OCI-M2 (cell line): ENCODE data around the gene ELF3.
"Not testable (repeated sequence)": the region's sequence is repeated elsewhere in the genome, so short reads cannot be mapped to it uniquely, and the experiment has no call there.

Experiments
- DNase-seq: peaks from one replicate; lab custom pipeline; 2025; ENCODE audit not compliant: unreplicated experiment; lab: John Stamatoyannopoulos, UW

Gene ELF3

DNA sequence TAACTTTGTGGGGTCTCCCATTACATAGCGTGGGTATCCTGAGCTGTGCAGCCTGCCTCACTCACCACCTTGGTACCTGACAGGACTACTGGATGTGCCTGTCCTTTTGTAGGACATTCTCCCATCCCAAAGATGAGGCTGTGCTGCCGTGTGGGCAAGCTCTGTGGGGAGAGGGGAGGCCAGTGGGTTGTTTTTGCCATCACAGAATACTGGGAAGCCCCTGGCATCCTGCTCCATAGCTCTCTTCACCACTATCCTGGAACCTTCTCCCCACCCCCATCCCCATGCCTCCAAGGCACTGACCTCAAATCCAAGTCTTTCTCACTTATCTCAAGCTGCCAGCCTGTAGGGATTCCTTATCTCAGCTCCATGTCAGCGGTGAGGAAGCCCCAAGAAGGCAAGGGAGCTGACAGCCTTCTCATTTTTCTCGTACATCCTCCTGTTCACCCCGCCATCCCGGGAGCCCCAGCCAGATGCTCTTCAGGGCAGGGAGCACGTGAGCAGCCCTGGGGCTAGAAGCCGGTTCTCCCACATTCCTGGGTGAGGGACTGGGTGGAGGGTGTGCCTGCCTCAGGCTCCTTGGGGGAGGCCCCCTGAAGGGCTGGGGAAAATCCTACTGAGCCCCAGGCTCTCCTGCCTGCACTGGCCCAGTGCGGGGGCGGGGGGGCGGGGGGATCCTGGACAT is 2.4 kb upstream of the ELF3 start:
- no peak for DNase-seq

DNA sequence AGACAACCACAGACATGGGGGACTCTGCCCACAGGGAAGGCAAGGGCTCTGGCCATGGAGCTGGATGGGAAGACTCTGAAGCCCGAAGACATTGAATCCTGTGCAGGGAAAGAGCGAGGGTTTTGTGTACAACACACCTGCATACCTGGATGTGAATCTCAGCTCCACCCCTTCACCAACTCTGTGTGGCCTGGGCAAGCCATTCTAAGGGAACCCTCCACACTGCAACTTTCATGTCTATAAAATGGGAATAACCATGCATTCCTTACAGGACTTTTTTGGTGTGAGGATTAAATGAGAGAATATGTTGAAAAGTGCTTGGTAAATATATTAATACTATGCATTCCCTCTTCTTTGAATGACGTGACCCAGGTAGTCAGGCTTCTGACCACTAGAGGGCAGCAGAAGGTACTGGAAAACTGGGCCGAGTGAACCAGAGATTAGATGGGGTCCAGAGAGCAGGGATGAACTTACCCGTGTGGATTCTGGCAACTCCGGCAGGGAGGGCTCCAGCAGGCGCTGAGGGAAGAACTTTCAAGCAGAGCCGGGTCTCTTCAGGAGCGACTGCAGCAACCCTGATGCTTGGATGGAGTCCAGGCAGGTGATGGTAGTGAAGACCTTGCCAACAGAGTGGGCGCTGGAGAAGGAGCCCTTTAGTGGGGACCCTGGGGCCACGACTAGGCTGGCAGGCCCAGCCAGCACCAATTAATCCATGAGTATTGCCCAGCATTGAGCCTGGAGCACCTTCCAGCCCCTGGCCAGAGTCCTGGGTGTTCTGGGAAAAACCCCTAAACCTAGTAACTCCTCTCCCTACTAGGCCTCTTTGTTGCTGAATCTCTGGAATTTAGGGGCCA is 834 bp upstream of the ELF3 start:
- DNase-seq, result no peak

DNA sequence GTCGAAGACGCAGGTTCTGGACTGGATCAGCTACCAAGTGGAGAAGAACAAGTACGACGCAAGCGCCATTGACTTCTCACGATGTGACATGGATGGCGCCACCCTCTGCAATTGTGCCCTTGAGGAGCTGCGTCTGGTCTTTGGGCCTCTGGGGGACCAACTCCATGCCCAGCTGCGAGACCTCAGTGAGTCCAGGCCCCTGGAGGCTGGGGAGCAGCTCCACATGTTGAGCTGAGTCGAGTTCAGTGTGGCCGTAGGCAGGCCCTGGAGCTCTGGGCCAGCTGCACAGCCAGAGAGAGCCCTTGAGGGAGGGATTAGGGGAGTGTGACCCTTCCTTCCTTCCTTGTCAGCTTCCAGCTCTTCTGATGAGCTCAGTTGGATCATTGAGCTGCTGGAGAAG is 1.6 kb downstream of the ELF3 start:
- no peak for DNase-seq

DNA sequence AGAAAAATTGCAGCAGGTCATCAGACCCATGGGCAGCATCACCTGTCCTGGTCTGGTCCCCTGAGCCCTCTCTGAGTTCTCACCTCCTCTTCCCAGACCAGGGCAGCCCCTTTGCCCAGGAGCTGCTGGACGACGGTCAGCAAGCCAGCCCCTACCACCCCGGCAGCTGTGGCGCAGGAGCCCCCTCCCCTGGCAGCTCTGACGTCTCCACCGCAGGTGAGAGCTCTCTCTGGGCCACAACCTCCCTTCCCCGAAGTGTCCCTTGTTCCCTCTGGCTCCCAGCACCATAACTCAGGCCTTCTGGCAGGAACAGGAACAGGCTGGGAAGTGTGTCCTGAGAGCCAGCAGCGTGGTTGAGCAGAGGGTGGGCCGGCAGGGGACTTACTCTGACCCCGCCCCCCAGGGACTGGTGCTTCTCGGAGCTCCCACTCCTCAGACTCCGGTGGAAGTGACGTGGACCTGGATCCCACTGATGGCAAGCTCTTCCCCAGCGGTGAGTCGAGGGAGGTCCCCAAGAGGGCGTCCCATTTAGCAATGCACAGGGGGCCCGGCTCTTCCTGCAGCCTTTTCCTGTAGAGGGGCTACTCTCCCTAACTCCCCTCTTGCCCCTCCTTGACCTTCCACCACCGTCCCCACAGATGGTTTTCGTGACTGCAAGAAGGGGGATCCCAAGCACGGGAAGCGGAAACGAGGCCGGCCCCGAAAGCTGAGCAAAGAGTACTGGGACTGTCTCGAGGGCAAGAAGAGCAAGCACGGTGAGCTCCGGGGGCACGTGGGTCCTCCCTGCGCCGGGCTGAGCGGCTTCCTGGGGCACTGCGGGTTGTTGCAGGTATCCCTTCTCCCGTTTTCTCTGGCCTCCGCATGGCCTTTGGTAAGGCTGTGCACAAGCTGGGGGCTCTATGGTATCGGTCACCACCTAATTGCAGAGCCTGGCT is 2.4 kb downstream of the ELF3 start:
- no peak for DNase-seq

GRCh38 chr1:202013603-202014002 is 3.2 kb downstream of the ELF3 start:
- no peak for DNase-seq

DNA sequence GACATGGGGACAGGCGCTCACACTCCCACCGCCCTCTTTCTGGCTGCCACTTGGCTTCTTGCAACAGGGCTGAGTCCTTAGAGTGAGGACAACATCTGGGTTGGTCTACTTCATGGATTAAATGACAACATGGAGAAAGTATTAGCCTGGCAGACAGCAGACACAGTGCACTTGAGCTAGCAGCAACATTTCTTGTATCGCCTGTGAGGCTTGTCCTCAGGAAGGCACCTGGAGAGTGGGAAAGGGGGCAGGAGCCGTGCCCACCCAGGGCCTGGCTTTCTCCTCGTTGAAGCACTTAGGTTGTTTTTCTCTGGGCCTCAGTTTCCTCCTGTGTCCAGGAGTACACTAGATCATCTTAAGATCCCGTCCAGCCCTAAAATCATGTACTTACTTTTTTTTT is 3.7 kb downstream of the ELF3 start:
- no peak for DNase-seq

- no peak for DNase-seq
These were observed 4.7 kb downstream of the ELF3 start for GRCh38 chr1:202014915-202015661.

- no peak for DNase-seq
These were observed 5.2 kb downstream of the ELF3 start for GRCh38 chr1:202015662-202015937.

DNA sequence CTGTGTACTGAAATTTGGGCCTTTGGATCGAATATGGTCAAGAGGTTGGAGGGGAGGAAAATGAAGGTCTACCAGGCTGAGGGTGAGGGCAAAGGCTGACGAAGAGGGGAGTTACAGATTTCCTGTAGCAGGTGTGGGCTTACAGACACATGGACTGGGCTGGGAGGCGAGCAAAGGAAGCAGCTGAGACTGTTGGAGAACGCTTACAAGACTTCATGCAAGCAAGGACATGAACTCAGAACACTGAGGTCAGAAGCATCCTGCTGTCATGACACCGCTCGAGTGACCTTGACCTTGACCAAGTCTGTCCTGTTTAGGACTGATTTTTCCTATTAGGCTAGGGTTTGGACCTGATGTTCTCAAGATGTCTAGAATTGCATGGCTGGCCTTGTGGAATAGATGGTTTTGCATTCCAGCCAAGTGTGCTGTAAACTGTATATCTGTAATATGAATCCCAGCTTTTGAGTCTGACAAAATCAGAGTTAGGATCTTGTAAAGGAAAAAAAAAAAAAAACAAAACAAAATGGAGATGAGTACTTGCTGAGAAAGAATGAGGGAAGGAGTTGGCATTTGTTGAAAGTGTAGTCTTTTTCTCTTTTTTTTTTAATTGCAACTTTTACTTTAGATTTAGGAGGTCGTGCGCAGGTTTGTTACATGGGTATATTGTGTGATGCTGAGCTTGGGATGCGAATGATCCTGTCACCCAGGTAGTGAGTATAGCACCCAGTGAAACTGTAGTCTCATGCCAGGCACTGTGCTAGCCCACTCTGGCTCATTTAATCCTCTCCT is 5.8 kb downstream of the ELF3 start:
- no peak for DNase-seq

DNA sequence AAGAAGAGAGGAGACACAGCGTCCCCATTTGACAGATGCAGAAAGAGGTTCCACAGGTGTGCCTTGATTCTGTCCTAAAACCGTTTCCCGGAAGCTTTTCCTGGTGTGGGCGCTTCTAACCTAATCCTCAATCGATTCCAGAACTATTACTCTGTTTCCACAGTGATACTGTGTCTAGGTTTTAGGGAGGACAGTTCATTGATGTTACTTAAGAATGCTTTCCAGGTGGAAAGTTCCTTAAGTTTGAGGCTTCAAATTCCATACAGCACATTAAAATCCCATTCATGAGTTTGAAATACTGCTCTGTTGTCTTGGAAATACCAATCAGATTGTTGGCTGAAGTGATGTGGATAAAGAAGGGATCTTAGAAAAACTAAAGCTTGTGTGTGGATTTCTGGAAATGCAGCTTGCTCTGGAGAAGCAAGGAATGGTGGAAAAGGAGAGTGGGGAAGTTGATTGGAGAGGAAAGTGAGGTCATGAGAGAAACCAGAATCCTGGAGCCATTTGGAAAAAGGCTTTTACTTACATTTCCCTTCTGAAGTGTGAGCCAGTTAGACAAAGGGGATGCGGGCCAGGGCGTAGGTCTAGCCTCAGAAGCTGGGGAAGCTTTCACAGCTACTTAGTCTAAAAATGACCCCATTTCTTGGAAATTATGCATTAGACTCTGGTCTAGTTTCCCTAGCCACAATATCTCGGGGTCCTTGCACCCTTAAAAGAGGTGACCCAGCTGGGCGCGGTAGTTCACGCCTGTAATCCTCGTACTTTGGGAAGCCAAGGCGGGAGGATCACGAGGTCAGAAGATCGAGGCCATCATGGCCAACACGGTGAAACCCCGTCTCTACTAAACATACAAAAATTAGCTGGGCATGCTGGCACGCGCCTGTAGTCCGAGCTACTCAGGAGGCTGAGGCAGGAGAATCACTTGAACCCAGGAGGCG is 6.7 kb downstream of the ELF3 start:
- DNase-seq, result no peak

GRCh38 chr1:202017749-202018467 is 7.5 kb downstream of the ELF3 start:
- DNase-seq, result no peak

DNA sequence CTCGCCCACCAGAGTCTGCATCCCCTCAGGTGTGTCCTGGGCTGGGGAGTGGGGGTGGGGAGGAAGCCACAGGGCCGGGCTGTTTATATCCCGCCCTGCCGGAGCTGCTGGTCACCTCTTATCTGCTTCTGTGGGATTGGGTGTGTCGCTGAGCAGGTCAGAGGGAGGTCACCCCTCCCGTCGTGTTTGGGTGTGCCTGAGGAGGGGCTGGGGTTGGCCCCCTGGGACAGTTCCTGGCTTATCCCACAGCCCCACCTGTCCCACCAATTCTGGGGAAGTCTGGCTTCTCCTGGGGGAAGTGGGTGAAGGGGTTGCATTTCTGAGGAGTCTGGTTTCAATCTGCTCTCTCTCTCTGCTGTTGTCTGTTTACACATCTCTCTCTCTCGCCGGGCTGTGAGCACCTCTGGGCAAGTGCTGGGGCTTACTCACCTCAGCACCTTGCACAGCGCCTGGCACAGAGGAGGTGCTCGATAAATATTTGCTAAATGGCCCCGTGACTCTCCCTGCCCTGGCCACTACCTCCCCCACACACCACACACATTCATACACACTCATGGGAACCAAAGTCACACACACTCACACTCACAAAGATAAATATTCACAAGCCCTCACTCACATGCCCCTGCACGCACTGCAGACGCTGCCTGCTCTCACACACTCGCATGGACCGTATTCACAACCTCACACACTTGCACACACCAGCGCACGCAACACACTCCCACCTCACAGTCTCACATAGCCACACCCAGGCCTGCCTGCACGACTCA is 8.3 kb downstream of the ELF3 start:
- no peak for DNase-seq

DNA sequence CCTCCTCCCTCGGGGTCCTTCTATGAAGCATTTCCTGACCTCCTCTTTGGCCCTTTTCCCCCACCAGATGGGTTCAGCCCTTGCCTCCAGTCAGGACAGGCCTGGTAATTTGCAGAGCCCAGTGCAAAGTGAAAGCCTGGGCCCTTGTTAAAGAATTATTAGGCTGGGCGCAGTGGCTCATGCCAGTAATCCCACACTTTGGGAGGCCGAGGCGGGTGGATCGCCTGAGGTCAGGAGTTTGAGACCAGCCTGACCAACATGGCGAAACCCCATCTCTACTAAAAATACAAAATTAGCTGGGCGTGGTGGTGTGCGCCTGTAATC is 8.8 kb downstream of the ELF3 start:
- DNase-seq, result not testable (repeated sequence)

- DNase-seq, result no peak
These were observed 12.6 kb downstream of the ELF3 start for GRCh38 chr1:202023001-202023433.

DNA sequence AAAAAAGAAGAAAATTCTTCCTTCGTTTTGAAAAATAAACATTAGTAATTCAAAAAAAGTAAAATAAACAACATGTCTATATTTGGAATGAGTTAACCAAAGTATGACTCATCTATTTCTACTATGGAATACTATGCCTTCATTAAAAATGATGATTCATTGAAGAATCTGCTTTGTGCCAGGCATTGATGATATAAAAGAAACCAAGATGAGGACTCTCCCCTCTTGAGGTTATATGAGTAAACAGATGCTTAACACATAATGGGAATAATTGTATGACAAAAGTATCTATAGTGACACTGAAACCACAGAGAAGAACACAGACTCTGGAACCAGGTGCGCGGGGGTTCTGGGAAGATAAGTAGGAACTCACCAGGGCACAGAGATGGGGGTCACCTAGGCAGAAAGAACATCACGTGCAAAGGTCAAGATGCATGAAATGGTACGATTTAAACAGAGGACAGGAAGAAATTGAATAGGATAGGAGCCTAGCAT is 18.8 kb downstream of the ELF3 start:
- no peak for DNase-seq

GRCh38 chr1:202029727-202030126 is 19.3 kb downstream of the ELF3 start:
- DNase-seq, result no peak

GRCh38 chr1:202031796-202032195 is 21.4 kb downstream of the ELF3 start:
- no peak for DNase-seq
